GM23248 (cell line): ENCODE results near the gene TSSC4. TPM values are rescaled to one million over a fixed set of nuclear protein-coding genes. Genes with fewer than 3 reads are reported as not detected.

Experiments used
- DNase-seq: peaks from one replicate; pipeline ENCODE4 v3.0.0-alpha.2; 2015
- H2AFZ ChIP-seq: fragments of 200-600 bp; sonication (generic); 2 replicates; pipeline ENCODE4 v1.6.1; 2016; ENCODE audit warnings: antibody characterized with exemption
- H3F3A ChIP-seq: fragments of 200-600 bp; sonication (generic); 2 replicates; pipeline ENCODE4 v1.6.1; 2016; ENCODE audit warnings: mild to moderate bottlenecking, antibody characterized with exemption, mixed run types; ENCODE audit not compliant: insufficient read depth
- H3K27ac ChIP-seq: fragments of 200-600 bp; sonication (generic); 2 replicates; pipeline ENCODE4 v1.5.1; 2016; ENCODE audit warnings: mild to moderate bottlenecking
- H3K27me3 ChIP-seq: fragments of 200-600 bp; sonication (generic); replicated peaks from 2 replicates; pipeline ENCODE4 v1.6.1; 2016; ENCODE audit warnings: mild to moderate bottlenecking; ENCODE audit not compliant: insufficient read depth
- H3K36me3 ChIP-seq: fragments of 200-600 bp; sonication (generic); 2 replicates; pipeline ENCODE4 v1.6.1; 2016; ENCODE audit warnings: low read depth, mild to moderate bottlenecking
- H3K4me1 ChIP-seq: fragments of 200-600 bp; sonication (generic); 2 replicates; pipeline ENCODE4 v1.6.1; 2016; ENCODE audit warnings: mild to moderate bottlenecking; ENCODE audit not compliant: insufficient read depth
- H3K4me2 ChIP-seq: fragments of 200-600 bp; sonication (generic); one replicate; pipeline ENCODE4 v1.6.1; 2016; ENCODE audit warnings: mild to moderate bottlenecking; ENCODE audit not compliant: unreplicated experiment
- H3K4me3 ChIP-seq: fragments of 200-600 bp; sonication (generic); 2 replicates; pipeline ENCODE4 v1.5.1; 2016; ENCODE audit warnings: mild to moderate bottlenecking
- H3K79me2 ChIP-seq: fragments of 200-600 bp; sonication (generic); 2 replicates; pipeline ENCODE4 v1.6.1; 2016; ENCODE audit warnings: mild to moderate bottlenecking; ENCODE audit not compliant: insufficient read depth
- H3K9ac ChIP-seq: fragments of 200-600 bp; sonication (generic); 2 replicates; pipeline ENCODE4 v1.6.1; 2016; ENCODE audit warnings: mild to moderate bottlenecking
- H3K9me2 ChIP-seq: fragments of 200-600 bp; sonication (generic); 2 replicates; pipeline ENCODE4 v1.6.1; 2016; ENCODE audit warnings: mixed run types, mild to moderate bottlenecking, moderate library complexity; ENCODE audit not compliant: insufficient read depth
- H3K9me3 ChIP-seq: fragments of 200-600 bp; sonication (generic); one replicate; pipeline ENCODE4 v1.6.1; 2017; ENCODE audit warnings: low read depth
- H4K20me1 ChIP-seq: fragments of 200-600 bp; sonication (generic); 2 replicates; pipeline ENCODE4 v1.6.0; 2016; ENCODE audit not compliant: insufficient read depth
- EZH2 ChIP-seq: fragments of 200-600 bp; sonication (generic); IDR thresholded peaks from 2 replicates; pipeline ENCODE4 v1.6.1; 2018; ENCODE audit warnings: antibody characterized with exemption, mild to moderate bottlenecking; ENCODE audit not compliant: insufficient read depth, poor library complexity, severe bottlenecking
- EZH2phosphoT487 ChIP-seq: fragments of 200-600 bp; sonication (generic); IDR thresholded peaks from 2 replicates; pipeline ENCODE4 v1.6.1; 2018; ENCODE audit warnings: antibody characterized with exemption, moderate library complexity, mild to moderate bottlenecking, low read depth; ENCODE audit not compliant: insufficient read depth
- WGBS, 2 experiments: methylation state at CpG; one replicate each; pipeline ENCODE4 v1.1.6; 2015 to 2017; ENCODE audit warnings: low lambda C conversion rate in 2 of 2, low coverage in 1 of 2; ENCODE audit errors: missing lambda C conversion rate in 2 of 2; 5-methylcytosine and 5-hydroxymethylcytosine counted together
- in situ Hi-C: fragments of 300-500 bp; cut with MboI; formaldehyde crosslinking; loops from 2 replicates; pipeline ENCODE4 v1.15.0; 2020
- polyA plus RNA-seq: library from polyadenylated mRNA; unstranded; fragments of >200 nt; fragmentation: Nextera tagmentation; extraction: Ambion mirVana; gene quantifications from 2 replicates; pipeline ENCODE4 v1.2.1, GENCODE V29; 2016
- total RNA-seq: library from RNA; depleted of rRNA; stranded (reverse); fragments of >200 nt; shearing (Covaris generic); gene quantifications from 2 replicates; pipeline ENCODE4 v1.2.3, GENCODE V29; 2014

The TSSC4 gene
- total and polyA plus RNA-seq, 2 experiments from 2014 or later, result 44.4 to 61.8 TPM

- no peak for DNase-seq
- WGBS, 2 experiments, result 20% methylated on average over 22 to 23 of the region's 23 CpGs
- Histone ChIP-seq H3K4me1 (no peaks in the 10 kb centered on the region), H3K4me3 (no peak overlapping the region), H3K79me2 (no peaks in the 10 kb centered on the region), H3K27me3 (peaks cover 38% of the 10 kb centered on the region), H3K9me2 (no peaks in the 10 kb centered on the region), H3F3A (no peaks in the 10 kb centered on the region), H2AFZ (no peak overlapping the region), H4K20me1 (no peaks in the 10 kb centered on the region), H3K27ac (no peak overlapping the region), H3K36me3 (no peaks in the 10 kb centered on the region), H3K9me3 (no peaks in the 10 kb centered on the region), H3K4me2 (no peak overlapping the region), H3K9ac (no peak overlapping the region)
- in situ Hi-C loops, result no loop called here
- no peak for TF ChIP-seq EZH2phosphoT487
- no peak for TF ChIP-seq EZH2
Measured at GRCh38 chr11:2445746-2446551, 45.4 kb downstream of the TSSC4 start.

GRCh38 chr11:2446590-2447252 is 46.2 kb downstream of the TSSC4 start:
- Histone ChIP-seq H3K9ac (no peak overlapping the region), H3K4me1 (no peaks in the 10 kb centered on the region), H3K9me3 (no peaks in the 10 kb centered on the region), H3K9me2 (no peaks in the 10 kb centered on the region), H4K20me1 (no peaks in the 10 kb centered on the region), H3F3A (no peaks in the 10 kb centered on the region), H3K36me3 (no peaks in the 10 kb centered on the region), H3K4me3 (no peak overlapping the region), H2AFZ (no peak overlapping the region), H3K4me2 (no peak overlapping the region), H3K27ac (no peak overlapping the region), H3K27me3 (peaks cover 44% of the 10 kb centered on the region), H3K79me2 (no peaks in the 10 kb centered on the region)
- WGBS, 2 experiments, result 54 to 55% methylated on average over 14 to 15 of the region's 15 CpGs
- no peak for DNase-seq
- in situ Hi-C loops, result no loop called here
- TF ChIP-seq EZH2phosphoT487, result no peak
- TF ChIP-seq EZH2, result no peak

DNA sequence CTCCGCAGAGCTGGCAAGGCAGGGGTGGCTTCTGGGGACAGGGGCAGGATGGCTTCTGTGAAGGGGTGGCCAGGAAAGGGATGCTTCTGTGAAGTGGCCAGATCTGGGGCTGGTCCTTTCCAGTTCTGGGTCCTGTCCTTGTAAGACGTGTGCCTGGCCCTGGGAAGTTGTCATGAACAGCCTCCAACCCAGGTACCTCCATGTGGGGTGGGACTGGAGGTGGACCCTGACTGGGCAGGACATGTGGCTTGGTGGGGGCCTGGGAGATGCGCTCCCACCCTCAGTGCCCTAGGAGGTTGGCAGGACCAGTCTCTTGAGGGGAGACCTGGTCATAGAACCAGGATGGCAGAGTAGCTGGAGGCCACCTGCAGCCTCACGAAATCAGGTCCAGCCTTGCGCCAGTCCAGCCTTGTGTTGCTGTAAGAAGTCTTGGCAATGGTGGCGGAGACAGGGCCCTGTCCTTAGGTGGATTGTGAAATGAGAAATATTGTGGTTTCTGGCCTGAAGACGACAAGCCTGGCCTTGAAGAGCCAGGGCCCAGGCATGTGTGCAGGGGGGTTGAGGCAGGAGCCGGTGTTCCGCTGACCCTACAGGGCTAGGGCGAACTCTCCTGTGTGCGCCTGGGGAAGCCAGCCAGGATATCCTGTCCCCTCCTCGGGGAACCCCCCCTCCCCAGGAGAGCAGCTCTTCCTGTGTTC is 46.9 kb downstream of the TSSC4 start:
- WGBS, 2 experiments, result 44 to 54% methylated on average over 12 of the region's 12 CpGs
- H3K4me1 ChIP-seq, result no peaks in the 10 kb centered on the region
- no peak overlapping the region for H3K4me3 ChIP-seq
- H3K9me3 ChIP-seq, result no peaks in the 10 kb centered on the region
- H3K9ac ChIP-seq, result no peak overlapping the region
- no peak for DNase-seq
- no peaks in the 10 kb centered on the region for H3K9me2 ChIP-seq
- H2AFZ ChIP-seq, result no peak overlapping the region
- in situ Hi-C loops, result no loop called here
- no peaks in the 10 kb centered on the region for H3K36me3 ChIP-seq
- H3K27ac ChIP-seq, result no peak overlapping the region
- peaks cover 44% of the 10 kb centered on the region for H3K27me3 ChIP-seq
- no peaks in the 10 kb centered on the region for H4K20me1 ChIP-seq
- H3K79me2 ChIP-seq, result no peaks in the 10 kb centered on the region
- TF ChIP-seq EZH2phosphoT487, result no peak
- TF ChIP-seq EZH2, result no peak
- no peak overlapping the region for H3K4me2 ChIP-seq
- no peaks in the 10 kb centered on the region for H3F3A ChIP-seq

DNA sequence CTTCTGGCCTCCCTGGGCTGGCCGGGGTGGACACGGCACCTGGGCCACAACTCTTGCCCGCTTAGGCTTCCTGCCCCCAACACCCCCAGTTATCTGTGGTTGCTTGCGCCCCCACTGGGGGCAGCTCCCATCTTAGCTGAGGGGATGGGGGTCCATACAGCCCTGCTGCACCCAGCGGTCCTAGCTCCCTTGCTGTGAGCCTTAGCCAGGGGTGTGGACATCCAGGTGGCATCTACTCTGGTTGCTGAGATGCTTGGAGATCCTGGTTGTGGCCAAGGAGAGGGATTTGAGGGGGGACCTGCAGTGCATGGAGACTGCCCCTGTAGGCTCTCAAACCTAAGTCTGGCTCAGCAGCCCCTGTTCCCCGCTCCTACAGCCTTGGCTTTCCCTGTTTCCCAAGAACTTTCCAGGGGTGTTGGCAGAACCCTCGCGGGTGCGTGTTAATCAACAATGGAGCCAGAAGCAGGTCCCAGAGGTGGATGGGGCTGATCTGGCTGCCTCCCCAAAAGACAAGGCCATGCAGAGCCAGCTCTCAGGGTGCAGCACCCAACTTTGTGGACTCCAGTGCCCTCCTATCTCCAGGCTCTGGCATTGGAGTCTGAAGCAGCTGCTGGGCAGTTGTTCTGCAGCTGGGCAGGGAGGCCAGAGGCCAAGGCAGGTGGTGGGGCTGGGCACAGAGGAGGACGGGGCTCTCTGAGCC is 47.6 kb downstream of the TSSC4 start:
- no peak overlapping the region for H3K27ac ChIP-seq
- no peaks in the 10 kb centered on the region for H3K9me2 ChIP-seq
- H2AFZ ChIP-seq, result no peak overlapping the region
- H4K20me1 ChIP-seq, result no peaks in the 10 kb centered on the region
- no peaks in the 10 kb centered on the region for H3F3A ChIP-seq
- H3K79me2 ChIP-seq, result no peaks in the 10 kb centered on the region
- TF ChIP-seq EZH2, result no peak
- peaks cover 44% of the 10 kb centered on the region for H3K27me3 ChIP-seq
- 56 to 64% methylated on average over 10 of the region's 10 CpGs for WGBS, 2 experiments
- no peak overlapping the region for H3K9ac ChIP-seq
- H3K4me3 ChIP-seq, result no peak overlapping the region
- no peaks in the 10 kb centered on the region for H3K4me1 ChIP-seq
- H3K4me2 ChIP-seq, result no peak overlapping the region
- H3K9me3 ChIP-seq, result no peaks in the 10 kb centered on the region
- no peaks in the 10 kb centered on the region for H3K36me3 ChIP-seq
- no peak for DNase-seq
- in situ Hi-C loops, result no loop called here
